WTC11 (cell line): ENCODE data around the gene ABCG8.

ENCODE experiments used
- EMX1 ChIP-seq: fragments of 250-450 bp; sonication (Bioruptor Pico); IDR thresholded peaks from 2 replicates; pipeline ENCODE4 v1.8.0; 2021; ENCODE audit warnings: mild to moderate bottlenecking
- MYBL2 ChIP-seq: sonication (generic); formaldehyde crosslinking; IDR thresholded peaks from 2 replicates; pipeline ENCODE4 v1.8.1; 2023; ENCODE audit warnings: mild to moderate bottlenecking, moderate library complexity, missing genetic modification reagents
- ZNF423 ChIP-seq: fragments of 250-450 bp; sonication (Bioruptor Pico); IDR thresholded peaks from 2 replicates; pipeline ENCODE4 v2.1.2; 2022; ENCODE audit warnings: mild to moderate bottlenecking, moderate library complexity
- TF ChIP-seq, protein P1 (sequence below): fragments of 200-600 bp; IDR thresholded peaks from 2 replicates; pipeline ENCODE4 v1.8.0; 2022; ENCODE audit warnings: antibody characterized with exemption
- TF ChIP-seq, protein P2 (sequence below): sonication (generic); formaldehyde crosslinking; IDR thresholded peaks from 2 replicates; pipeline ENCODE4 v1.8.0; 2023; ENCODE audit warnings: missing genetic modification reagents, mild to moderate bottlenecking, borderline replicate concordance
- TF ChIP-seq, protein P3 (sequence below): sonication (generic); formaldehyde crosslinking; conservative IDR thresholded peaks from 2 replicates; pipeline ENCODE4 v1.8.1; 2022; ENCODE audit warnings: mild to moderate bottlenecking, missing genetic modification reagents

DNA sequence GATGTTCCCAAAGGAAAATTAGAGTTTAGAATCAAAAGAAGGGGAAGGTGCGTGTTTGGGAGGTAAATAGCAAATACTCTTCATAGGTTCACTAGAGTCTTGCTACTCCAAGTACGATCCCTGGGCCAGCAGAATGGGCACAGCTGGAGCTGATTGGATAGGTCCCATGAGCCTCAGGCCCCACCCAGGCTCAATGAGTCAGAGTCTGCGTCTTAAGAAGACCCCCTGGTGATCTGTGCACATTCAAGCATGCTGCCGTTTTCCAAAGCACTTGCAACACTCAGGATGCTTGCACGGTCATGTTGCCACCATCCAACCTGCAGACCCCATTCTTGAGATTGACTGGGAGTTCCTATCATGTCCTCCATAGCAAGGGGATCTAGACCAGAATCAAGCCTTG lies 40.5 kb downstream of the ABCG8 start:
- TF ChIP-seq, protein P1, sequence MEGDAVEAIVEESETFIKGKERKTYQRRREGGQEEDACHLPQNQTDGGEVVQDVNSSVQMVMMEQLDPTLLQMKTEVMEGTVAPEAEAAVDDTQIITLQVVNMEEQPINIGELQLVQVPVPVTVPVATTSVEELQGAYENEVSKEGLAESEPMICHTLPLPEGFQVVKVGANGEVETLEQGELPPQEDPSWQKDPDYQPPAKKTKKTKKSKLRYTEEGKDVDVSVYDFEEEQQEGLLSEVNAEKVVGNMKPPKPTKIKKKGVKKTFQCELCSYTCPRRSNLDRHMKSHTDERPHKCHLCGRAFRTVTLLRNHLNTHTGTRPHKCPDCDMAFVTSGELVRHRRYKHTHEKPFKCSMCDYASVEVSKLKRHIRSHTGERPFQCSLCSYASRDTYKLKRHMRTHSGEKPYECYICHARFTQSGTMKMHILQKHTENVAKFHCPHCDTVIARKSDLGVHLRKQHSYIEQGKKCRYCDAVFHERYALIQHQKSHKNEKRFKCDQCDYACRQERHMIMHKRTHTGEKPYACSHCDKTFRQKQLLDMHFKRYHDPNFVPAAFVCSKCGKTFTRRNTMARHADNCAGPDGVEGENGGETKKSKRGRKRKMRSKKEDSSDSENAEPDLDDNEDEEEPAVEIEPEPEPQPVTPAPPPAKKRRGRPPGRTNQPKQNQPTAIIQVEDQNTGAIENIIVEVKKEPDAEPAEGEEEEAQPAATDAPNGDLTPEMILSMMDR: no peak
- TF ChIP-seq MYBL2 (CRISPR knock-in tag) (no peak), ZNF423 (CRISPR knock-in tag) (no peak), EMX1 (CRISPR knock-in tag) (no peak)
- TF ChIP-seq, protein P2, sequence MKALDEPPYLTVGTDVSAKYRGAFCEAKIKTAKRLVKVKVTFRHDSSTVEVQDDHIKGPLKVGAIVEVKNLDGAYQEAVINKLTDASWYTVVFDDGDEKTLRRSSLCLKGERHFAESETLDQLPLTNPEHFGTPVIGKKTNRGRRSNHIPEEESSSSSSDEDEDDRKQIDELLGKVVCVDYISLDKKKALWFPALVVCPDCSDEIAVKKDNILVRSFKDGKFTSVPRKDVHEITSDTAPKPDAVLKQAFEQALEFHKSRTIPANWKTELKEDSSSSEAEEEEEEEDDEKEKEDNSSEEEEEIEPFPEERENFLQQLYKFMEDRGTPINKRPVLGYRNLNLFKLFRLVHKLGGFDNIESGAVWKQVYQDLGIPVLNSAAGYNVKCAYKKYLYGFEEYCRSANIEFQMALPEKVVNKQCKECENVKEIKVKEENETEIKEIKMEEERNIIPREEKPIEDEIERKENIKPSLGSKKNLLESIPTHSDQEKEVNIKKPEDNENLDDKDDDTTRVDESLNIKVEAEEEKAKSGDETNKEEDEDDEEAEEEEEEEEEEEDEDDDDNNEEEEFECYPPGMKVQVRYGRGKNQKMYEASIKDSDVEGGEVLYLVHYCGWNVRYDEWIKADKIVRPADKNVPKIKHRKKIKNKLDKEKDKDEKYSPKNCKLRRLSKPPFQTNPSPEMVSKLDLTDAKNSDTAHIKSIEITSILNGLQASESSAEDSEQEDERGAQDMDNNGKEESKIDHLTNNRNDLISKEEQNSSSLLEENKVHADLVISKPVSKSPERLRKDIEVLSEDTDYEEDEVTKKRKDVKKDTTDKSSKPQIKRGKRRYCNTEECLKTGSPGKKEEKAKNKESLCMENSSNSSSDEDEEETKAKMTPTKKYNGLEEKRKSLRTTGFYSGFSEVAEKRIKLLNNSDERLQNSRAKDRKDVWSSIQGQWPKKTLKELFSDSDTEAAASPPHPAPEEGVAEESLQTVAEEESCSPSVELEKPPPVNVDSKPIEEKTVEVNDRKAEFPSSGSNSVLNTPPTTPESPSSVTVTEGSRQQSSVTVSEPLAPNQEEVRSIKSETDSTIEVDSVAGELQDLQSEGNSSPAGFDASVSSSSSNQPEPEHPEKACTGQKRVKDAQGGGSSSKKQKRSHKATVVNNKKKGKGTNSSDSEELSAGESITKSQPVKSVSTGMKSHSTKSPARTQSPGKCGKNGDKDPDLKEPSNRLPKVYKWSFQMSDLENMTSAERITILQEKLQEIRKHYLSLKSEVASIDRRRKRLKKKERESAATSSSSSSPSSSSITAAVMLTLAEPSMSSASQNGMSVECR (CRISPR knock-in tag): no peak
- TF ChIP-seq, protein P3, sequence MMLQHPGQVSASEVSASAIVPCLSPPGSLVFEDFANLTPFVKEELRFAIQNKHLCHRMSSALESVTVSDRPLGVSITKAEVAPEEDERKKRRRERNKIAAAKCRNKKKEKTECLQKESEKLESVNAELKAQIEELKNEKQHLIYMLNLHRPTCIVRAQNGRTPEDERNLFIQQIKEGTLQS: no peak
